Neuronal stem cell (in vitro differentiated cells): ENCODE data around the gene AGPAT1.

Experiments
- DNase-seq: peaks from one replicate; pipeline ENCODE4 v3.0.0-alpha.2; 2013; ENCODE audit warnings: low spot score
- H2AFZ ChIP-seq: one replicate; pipeline ENCODE4 v1.6.1; 2013; ENCODE audit warnings: mild to moderate bottlenecking, low read length, inconsistent platforms
- H2AK5ac ChIP-seq: 2 replicates; pipeline ENCODE4 v1.6.1; 2013; ENCODE audit warnings: low read depth, mild to moderate bottlenecking, inconsistent platforms, low read length, moderate library complexity, mixed read lengths
- H2BK120ac ChIP-seq: 2 replicates; pipeline ENCODE4 v1.6.1; 2013; ENCODE audit warnings: low read depth, mild to moderate bottlenecking, inconsistent platforms, low read length, moderate library complexity, mixed read lengths
- H2BK12ac ChIP-seq: one replicate; pipeline ENCODE4 v1.6.1; 2013; ENCODE audit warnings: low read length, inconsistent platforms
- H2BK15ac ChIP-seq: 2 replicates; pipeline ENCODE4 v1.6.1; 2013; ENCODE audit warnings: mild to moderate bottlenecking, low read length, inconsistent platforms, mixed read lengths
- H2BK5ac ChIP-seq: one replicate; pipeline ENCODE4 v1.6.1; 2013; ENCODE audit warnings: inconsistent platforms, mild to moderate bottlenecking, low read length, moderate library complexity
- H3K14ac ChIP-seq: one replicate; pipeline ENCODE4 v1.6.1; 2013; ENCODE audit warnings: low read length, inconsistent platforms
- H3K18ac ChIP-seq: 2 replicates; pipeline ENCODE4 v1.6.1; 2013; ENCODE audit warnings: low read length, inconsistent platforms
- H3K23ac ChIP-seq: 2 replicates; pipeline ENCODE4 v1.6.1; 2013; ENCODE audit warnings: low read depth, mild to moderate bottlenecking, mixed read lengths, low read length, inconsistent platforms; ENCODE audit not compliant: poor library complexity
- H3K27ac ChIP-seq: replicated peaks from 3 replicates; pipeline ENCODE4 v1.5.1; 2013; ENCODE audit warnings: low read length, inconsistent platforms
- H3K27me3 ChIP-seq, 3 experiments: 2 replicates each; pipeline ENCODE4 v1.6.1; 2013; ENCODE audit warnings: low read length in 3 of 3, mild to moderate bottlenecking in 2 of 3, inconsistent platforms in 1 of 3, low read depth in 1 of 3, mixed read lengths in 1 of 3, moderate library complexity in 1 of 3; ENCODE audit not compliant: control insufficient read depth in 3 of 3, insufficient read depth in 3 of 3
- H3K36me3 ChIP-seq, 2 donors: replicated peaks in 1 of 2; 2 replicates each; pipeline ENCODE4 v1.6.1; 2013; ENCODE audit warnings: low read length in 2 of 2; ENCODE audit not compliant: control insufficient read depth in 2 of 2, insufficient read depth in 2 of 2
- H3K4ac ChIP-seq: 2 replicates; pipeline ENCODE4 v1.6.1; 2013; ENCODE audit warnings: inconsistent platforms, mild to moderate bottlenecking, low read length, moderate library complexity
- H3K4me1 ChIP-seq, 2 donors: 1 replicate in 1 of 2; 2 replicates in 1 of 2; pipeline ENCODE4 v1.6.1; 2013; ENCODE audit warnings: low read length in 2 of 2, low read depth in 1 of 2; ENCODE audit not compliant: control insufficient read depth in 2 of 2, insufficient read depth in 1 of 2
- H3K4me2 ChIP-seq: one replicate; pipeline ENCODE4 v1.6.1; 2013; ENCODE audit warnings: mild to moderate bottlenecking, low read length, inconsistent platforms; ENCODE audit not compliant: insufficient read depth, poor library complexity, severe bottlenecking
- H3K4me3 ChIP-seq, 2 donors: 2 replicates each; pipeline ENCODE4 v1.5.1; 2013; ENCODE audit warnings: low read length in 2 of 2, mild to moderate bottlenecking in 2 of 2, inconsistent platforms in 1 of 2, moderate library complexity in 1 of 2
- H3K79me1 ChIP-seq: one replicate; pipeline ENCODE4 v1.6.1; 2013; ENCODE audit warnings: low read depth, mild to moderate bottlenecking, inconsistent platforms, low read length, moderate library complexity
- H3K9ac ChIP-seq: one replicate; pipeline ENCODE4 v1.6.1; 2013; ENCODE audit warnings: mild to moderate bottlenecking, low read depth, low read length, inconsistent platforms; ENCODE audit not compliant: poor library complexity
- H3K9me3 ChIP-seq, 2 donors: replicated peaks in 1 of 2; 2 replicates each; pipeline versions ENCODE3 to v1.6.1; 2013; ENCODE audit warnings: low read length in 2 of 2, mild to moderate bottlenecking in 2 of 2, inconsistent platforms in 1 of 2, low read depth in 1 of 2, mixed read lengths in 1 of 2, moderate library complexity in 1 of 2; ENCODE audit not compliant: control insufficient read depth in 2 of 2, insufficient read depth in 1 of 2
- H4K8ac ChIP-seq: one replicate; pipeline ENCODE4 v1.6.1; 2013; ENCODE audit warnings: low read depth, mild to moderate bottlenecking, inconsistent platforms, low read length, moderate library complexity
- H4K91ac ChIP-seq: one replicate; pipeline ENCODE4 v1.6.1; 2013; ENCODE audit warnings: low read length, low read depth, mild to moderate bottlenecking, inconsistent platforms; ENCODE audit not compliant: poor library complexity
- WGBS, 2 donors: extraction: QIAGEN DNeasy Blood & Tissue Kit; methylation state at CpG; one replicate each; pipeline ENCODE4 v1.1.7; 2013; ENCODE audit warnings: missing lambda C conversion rate in 2 of 2, mixed read lengths in 1 of 2; ENCODE audit not compliant: insufficient read length in 2 of 2, insufficient replicate concordance in 1 of 2; ENCODE audit errors: extremely low coverage in 2 of 2; 5-methylcytosine and 5-hydroxymethylcytosine counted together

Gene AGPAT1

GRCh38 chr6:32177788-32178546, 2.1 kb upstream of the AGPAT1 start, which contains the start of gene RNF5:
RNF5 (plus strand) TSS chr6:32178405; CDS start chr6:32178512, 107 bp downstream.
- Histone ChIP-seq H2BK15ac (peak within 1 kb of the TSS; percentile 1), H4K8ac (no peak within 1 kb of the TSS), H2BK120ac (no peak within 1 kb of the TSS), H2AK5ac (no peak within 1 kb of the TSS), H3K36me3 (peaks cover 18 to 44% of the 10 kb centered on the region in 2 donors), H2BK12ac (no peak within 1 kb of the TSS), H3K18ac (peak within 1 kb of the TSS; percentile 58), H3K9me3 (no peaks in the 10 kb centered on the region), H3K4me3 (peak within 1 kb of the TSS; percentile 72 to 86), H2BK5ac (peak within 1 kb of the TSS; percentile 84), H3K79me1 (peaks cover 3% of the 10 kb centered on the region), H3K14ac (no peak within 1 kb of the TSS), H3K4me1 (peaks cover 9 to 16% of the 10 kb centered on the region in 2 donors), H3K23ac (peak within 1 kb of the TSS; percentile 39), H3K4ac (no peak within 1 kb of the TSS), H3K27ac (peak within 1 kb of the TSS; percentile 99), H2AFZ (peak within 1 kb of the TSS; percentile 55), H3K9ac (peak within 1 kb of the TSS; percentile 78), H3K4me2 (peak within 1 kb of the TSS; percentile 68), H3K27me3 (no peaks in the 10 kb centered on the region), H4K91ac (no peak within 1 kb of the TSS)
- no CpG with 5 or more reads among the region's 33 CpGs for WGBS, 2 donors
- DNase-seq: peak; percentile 100

- Histone ChIP-seq H3K4ac (no peak overlapping the region), H2BK15ac (no peak overlapping the region), H3K79me1 (peaks cover 3% of the 10 kb centered on the region), H2AK5ac (no peak overlapping the region), H3K4me2 (peak overlapping the region; percentile 68), H3K9me3 (no peaks in the 10 kb centered on the region), H3K4me1 (peaks cover 9 to 16% of the 10 kb centered on the region in 2 donors), H3K27ac (peak overlapping the region; percentile 99), H2BK120ac (no peak overlapping the region), H4K91ac (no peak overlapping the region), H3K18ac (peak overlapping the region; percentile 73), H3K4me3 (peak overlapping the region; percentile 72), H2BK12ac (no peak overlapping the region), H4K8ac (no peak overlapping the region), H3K36me3 (peaks cover 12 to 37% of the 10 kb centered on the region in 2 donors), H2AFZ (peak overlapping the region; percentile 53), H3K9ac (peak overlapping the region; percentile 73), H3K14ac (no peak overlapping the region), H2BK5ac (peak overlapping the region; percentile 13), H3K27me3 (no peaks in the 10 kb centered on the region), H3K23ac (no peak overlapping the region)
- no peak for DNase-seq
- no CpG with 5 or more reads among the region's 20 CpGs for WGBS, 2 donors
Observed at GRCh38 chr6:32177183-32177787, 1.4 kb upstream of the AGPAT1 start.

- Histone ChIP-seq H2AFZ (peak overlapping the region; percentile 53), H3K14ac (no peak overlapping the region), H3K27ac (peak overlapping the region; percentile 99), H2BK5ac (peak overlapping the region; percentile 13), H4K8ac (no peak overlapping the region), H2BK15ac (no peak overlapping the region), H3K4me1 (peaks cover 9 to 16% of the 10 kb centered on the region in 2 donors), H3K9ac (no peak overlapping the region), H3K18ac (peak overlapping the region; percentile 73), H3K4ac (no peak overlapping the region), H2AK5ac (no peak overlapping the region), H3K79me1 (peaks cover 3% of the 10 kb centered on the region), H3K23ac (no peak overlapping the region), H4K91ac (no peak overlapping the region), H3K36me3 (peaks cover 8 to 34% of the 10 kb centered on the region in 2 donors), H3K4me2 (peak overlapping the region; percentile 68), H2BK120ac (no peak overlapping the region), H3K27me3 (no peaks in the 10 kb centered on the region), H2BK12ac (no peak overlapping the region), H3K4me3 (peak overlapping the region; percentile 72), H3K9me3 (no peaks in the 10 kb centered on the region)
- WGBS, 2 donors: no CpG with 5 or more reads among the region's 5 CpGs
- no peak for DNase-seq
Observed at GRCh38 chr6:32176476-32177182, 745 bp upstream of the AGPAT1 start.
